ENCODE results near the gene AGRN. TPM values are rescaled to one million over a fixed set of nuclear protein-coding genes. Genes with fewer than 3 reads are reported as not detected.

The AGRN gene
- total RNA-seq, 2 experiments from 2014 or later, result 33.2 to 35.6 TPM

DNA sequence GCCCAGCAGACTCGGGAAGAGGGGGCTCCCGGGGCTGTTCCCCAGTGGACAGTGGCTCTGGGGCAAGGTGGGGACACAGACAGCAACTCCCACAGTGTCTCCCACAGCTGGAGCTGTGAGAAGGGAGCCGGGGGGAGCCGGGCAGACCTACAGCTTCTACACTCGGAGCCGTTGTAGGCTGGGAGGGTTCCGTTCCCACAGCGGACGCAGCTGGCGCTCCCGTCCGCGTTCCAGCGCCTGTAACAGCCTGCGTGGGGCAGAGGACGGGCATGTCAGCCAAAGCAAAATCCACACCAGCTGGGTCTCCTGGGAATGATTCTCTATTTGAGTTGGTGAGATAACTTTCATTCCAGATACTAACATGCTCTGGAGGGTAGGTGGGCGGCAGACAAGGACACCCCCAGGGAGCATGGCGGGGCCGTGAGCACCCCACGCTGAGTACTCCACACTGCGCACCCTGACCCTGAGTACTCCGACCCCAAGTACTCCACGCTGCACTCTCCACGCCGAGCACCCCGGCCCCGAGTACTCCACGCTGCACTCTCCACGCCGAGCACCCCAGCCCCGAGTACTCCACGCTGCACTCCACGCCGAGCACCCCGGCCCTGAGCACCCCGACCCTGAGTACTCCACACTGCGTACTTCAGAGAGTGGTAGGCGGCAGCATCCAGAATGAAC lies 67.6 kb downstream of the AGRN start:
- intact Hi-C loops (cut with micrococcal nuclease), result no loop called here
- H3K27me3 Mint-ChIP-seq, result no peaks in the 10 kb centered on the region
- peaks cover 2% of the 10 kb centered on the region for H3K36me3 Mint-ChIP-seq
- ChIA-PET CTCF (no interaction called here), POLR2A (no interaction called here)
- no peaks in the 10 kb centered on the region for H3K4me1 Mint-ChIP-seq (ENCODE audit: low read depth)
- H3K9me3 Mint-ChIP-seq, result no peaks in the 10 kb centered on the region
- no peak overlapping the region for H3K4me3 Mint-ChIP-seq
- DNase-seq, result peak; percentile 6
- no peak overlapping the region for H3K27ac Mint-ChIP-seq

DNA sequence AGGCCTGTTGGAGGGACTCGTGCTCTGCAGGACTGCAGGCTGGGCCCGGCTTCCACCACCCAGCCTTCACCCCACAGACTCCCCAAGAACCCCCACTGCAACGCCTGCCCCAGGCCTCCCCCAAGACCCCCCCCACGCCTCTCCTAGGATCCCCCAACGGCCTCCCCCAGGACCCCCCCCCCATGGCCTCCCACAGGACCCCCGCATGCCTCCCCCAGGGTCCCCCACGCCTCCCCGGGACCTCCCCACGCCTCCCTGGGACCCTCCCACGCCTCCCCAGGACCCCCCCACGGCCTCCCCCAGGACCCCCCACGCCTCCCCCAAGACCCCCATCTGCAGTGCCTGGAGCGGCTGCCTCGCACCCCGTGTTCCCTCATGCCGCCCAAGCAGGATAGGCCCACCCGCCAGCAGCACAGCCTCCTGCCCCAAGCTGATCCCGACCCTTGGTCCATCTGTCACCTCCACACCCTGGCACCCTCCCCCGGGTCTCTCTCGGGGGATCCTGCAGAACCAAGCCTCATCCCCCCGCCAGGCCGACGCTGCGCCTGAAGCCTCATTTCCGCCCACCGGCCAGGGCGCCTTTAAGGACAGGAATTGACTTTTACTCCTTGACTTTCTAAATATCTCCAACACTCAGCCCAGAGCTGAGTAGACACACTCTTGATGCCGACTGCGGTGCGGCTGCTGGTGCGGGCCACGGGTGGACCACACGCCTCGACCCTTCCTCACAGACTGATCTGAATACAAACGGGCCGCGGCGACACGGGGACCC lies 68.3 kb downstream of the AGRN start:
- peak; percentile 6 for DNase-seq
- intact Hi-C loops (cut with micrococcal nuclease), result no loop called here
- CTCF ChIA-PET, result interaction anchor here (0.8 kb wide), 1 partner anchor 22 kb away, joined by 3 read pairs; no protein-coding TSS in a partner anchor

DNA sequence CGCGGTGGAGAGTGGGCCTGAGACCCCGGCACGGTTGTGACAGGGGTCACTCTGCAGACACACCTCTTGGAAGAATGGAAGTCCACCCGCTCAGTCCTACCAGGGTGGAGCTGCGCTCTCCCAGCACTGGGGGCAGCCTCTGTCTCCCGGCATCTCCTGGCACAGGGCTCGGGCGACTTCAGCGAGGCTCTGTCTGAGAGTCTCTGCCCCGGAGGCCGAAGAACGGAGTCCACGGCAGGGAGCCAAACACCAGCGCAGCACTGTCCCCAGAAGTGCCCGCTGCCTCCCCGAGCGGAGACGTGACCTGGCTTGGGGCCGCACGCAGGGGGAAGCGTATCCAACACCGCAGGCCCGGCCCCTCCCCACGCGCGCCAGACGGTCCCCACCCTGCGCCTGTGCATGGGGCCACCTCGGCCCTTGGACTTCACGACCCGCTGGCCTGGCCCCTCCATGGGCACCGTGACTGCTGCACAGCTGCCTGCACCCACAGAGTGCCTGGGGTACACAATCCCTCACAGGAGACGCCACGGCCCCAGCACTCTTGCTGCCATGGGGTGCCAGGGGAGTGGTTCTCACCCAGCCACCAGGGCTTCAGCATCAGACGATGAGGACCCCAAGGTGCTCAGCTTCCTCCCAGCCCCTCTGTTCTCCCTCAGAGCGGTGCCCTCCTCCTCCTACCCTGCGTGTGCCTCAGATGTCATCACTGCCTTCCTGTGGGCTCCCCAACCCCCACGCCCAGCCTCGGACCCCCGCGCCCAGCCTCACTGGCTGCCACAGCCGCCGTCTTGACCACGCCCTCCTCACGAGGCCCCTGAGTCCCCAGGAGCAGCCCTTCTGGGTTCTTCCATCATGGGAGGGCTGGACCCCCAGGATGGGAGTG lies 69.1 kb downstream of the AGRN start:
- H3K27ac Mint-ChIP-seq, result no peak overlapping the region
- no peaks in the 10 kb centered on the region for H3K36me3 Mint-ChIP-seq
- peak; percentile 8 for DNase-seq
- intact Hi-C loops (cut with micrococcal nuclease), result no loop called here
- H3K9me3 Mint-ChIP-seq, result no peaks in the 10 kb centered on the region
- H3K4me1 Mint-ChIP-seq (ENCODE audit: low read depth), result peaks cover 3% of the 10 kb centered on the region
- ChIA-PET POLR2A (no interaction called here), CTCF (interaction anchor here (0.8 kb wide), 1 partner anchor 21 kb away, joined by 3 read pairs; no protein-coding TSS in a partner anchor)
- no peak overlapping the region for H3K4me3 Mint-ChIP-seq
- H3K27me3 Mint-ChIP-seq, result no peaks in the 10 kb centered on the region

More for the DNA sequence above, 68.3 kb downstream of the AGRN start:
- Mint-ChIP-seq H3K4me1 (ENCODE audit: low read depth) (peaks cover 3% of the 10 kb centered on the region), H3K27me3 (no peaks in the 10 kb centered on the region), H3K9me3 (no peaks in the 10 kb centered on the region), H3K27ac (no peak overlapping the region), H3K4me3 (no peak overlapping the region), H3K36me3 (peaks cover under 1% of the 10 kb centered on the region)
- POLR2A ChIA-PET, result no interaction called here

DNA sequence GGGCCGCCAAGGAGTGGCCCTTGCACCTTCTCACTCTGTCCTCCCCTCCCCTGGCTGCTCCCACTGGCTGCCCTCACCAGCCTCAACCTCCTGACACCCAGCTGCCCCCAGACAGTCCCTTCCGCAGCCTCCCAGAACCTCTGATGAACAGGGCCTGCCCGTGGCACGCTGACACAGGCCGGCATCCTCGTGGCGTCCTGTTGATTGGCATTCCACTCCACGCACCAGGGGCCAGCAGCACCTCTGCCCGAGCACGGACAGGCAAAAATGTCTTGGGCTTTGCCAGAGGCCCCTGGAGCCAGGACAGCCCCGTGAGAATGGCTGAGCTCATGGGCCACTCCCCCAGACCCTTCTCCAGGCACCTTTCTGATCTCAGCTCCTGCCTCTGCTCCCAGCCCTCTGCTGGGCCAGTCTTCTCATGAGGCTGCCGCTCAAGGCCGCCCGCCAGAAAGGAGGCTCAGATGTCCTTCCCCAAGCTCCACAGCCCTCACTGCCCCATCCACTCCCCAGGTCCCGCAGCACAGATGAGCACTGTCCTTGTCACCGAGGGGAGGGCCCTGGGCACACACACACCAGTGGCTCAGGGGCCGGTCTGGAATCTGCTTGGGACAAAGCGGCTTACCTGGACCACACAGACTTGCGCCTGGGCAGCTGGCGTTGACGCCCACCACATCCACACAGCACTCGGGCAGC lies 70.0 kb downstream of the AGRN start:
- intact Hi-C loops (cut with micrococcal nuclease), result no loop called here
- POLR2A ChIA-PET, result no interaction called here
- H3K27ac Mint-ChIP-seq, result no peak overlapping the region
- H3K36me3 Mint-ChIP-seq, result no peaks in the 10 kb centered on the region
- H3K4me1 Mint-ChIP-seq (ENCODE audit: low read depth), result peaks cover 3% of the 10 kb centered on the region
- H3K27me3 Mint-ChIP-seq, result no peaks in the 10 kb centered on the region
- no peak overlapping the region for H3K4me3 Mint-ChIP-seq
- CTCF ChIA-PET, result no interaction called here
- peak; percentile 6 for DNase-seq
- no peaks in the 10 kb centered on the region for H3K9me3 Mint-ChIP-seq

DNA sequence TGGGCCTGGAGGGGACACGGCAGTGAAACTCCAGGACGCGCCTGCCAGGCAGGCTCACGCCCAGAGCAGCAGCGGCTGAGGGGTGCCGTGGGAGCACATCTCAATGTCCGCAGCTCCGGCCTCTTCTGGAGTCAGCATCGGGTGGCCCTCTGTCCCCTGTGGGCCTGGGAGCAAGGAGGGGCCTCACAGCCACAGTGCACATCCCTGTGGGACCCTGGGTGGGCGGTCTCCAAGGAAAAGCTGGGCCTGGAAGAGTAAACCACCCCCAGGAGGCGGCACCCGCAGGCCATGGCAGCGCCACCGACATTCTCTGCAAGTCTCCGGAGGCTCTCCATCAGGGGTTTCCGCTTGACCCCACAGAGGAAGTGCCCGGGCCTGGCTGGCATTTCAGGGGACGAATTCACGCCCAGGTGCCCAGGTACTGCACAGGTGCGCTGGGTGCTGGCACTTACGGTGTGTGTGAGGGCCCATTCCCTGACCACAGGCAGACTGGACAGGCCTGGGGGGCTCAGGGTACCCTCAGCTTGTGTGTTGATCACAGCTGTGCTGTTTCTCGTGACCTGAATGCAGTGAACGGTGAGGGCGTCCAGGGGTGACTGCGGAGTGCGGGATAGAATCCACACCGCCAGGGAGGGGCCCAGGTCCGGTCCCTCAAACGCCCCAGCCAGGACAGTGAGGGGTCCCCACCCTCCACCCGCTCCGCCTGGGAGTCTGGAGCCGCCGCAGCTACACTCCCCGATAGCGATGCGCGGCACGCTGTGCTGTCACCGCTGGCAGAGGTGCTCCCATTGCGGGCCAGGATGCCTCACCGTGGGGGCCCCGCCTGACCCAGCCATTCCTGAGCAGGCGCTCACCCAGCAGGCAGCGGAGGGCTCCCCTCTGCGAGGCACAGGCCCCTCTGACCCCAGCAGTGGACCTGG lies 70.8 kb downstream of the AGRN start:
- POLR2A ChIA-PET, result no interaction called here
- no peak overlapping the region for H3K27ac Mint-ChIP-seq

DNA sequence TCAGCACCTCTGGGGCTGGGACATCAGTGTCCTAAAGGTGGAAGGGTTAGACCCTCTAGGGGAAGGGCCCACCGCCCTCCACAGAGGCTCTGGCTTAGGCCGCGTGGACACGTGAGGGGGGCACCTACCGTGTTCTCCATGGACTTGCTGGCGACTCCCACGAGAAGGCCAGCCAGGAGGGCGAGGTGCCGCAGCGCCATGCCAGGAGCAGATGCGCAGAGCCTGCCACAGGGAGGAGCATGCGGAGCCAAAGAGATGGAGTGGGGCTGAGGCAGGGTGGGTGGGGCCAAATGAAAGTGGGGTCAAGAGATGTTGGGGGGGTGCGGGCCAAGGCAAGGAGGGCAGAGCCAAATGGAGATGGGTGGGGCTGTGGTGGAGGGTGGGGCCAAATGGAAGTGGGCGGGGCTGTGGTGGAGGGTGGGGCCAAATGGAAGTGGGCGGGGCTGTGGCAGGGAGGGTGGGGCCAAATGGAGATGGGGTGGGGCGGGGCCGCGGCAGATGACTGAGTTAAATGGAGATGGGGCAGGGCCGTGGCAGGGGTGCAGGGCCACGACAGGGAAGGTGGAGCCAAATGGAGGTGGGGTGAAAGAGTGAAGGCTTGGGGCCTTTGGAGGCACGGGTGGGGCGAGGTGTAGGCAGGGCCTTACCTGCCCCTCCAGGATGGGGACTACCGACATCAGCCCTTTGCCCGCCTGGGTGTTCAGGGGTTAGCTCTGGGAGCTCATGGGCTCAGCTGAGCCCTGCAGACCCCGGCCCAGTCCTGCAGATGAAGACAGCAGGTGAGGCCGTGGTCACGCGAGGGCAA lies 71.6 kb downstream of the AGRN start:
- intact Hi-C loops (cut with micrococcal nuclease), result no loop called here
- DNase-seq, result peak; percentile 35
- Mint-ChIP-seq H3K36me3 (no peaks in the 10 kb centered on the region), H3K4me3 (no peak overlapping the region), H3K4me1 (ENCODE audit: low read depth) (peaks cover 3% of the 10 kb centered on the region), H3K9me3 (no peaks in the 10 kb centered on the region), H3K27me3 (no peaks in the 10 kb centered on the region), H3K27ac (no peak overlapping the region)
- ChIA-PET POLR2A (interaction anchor here (0.7 kb wide), 1 partner anchor 80 kb away, joined by 3 read pairs; no protein-coding TSS in a partner anchor), CTCF (no interaction called here)

More for the DNA sequence above, 70.8 kb downstream of the AGRN start:
- H3K4me1 Mint-ChIP-seq (ENCODE audit: low read depth), result peaks cover 3% of the 10 kb centered on the region
- H3K4me3 Mint-ChIP-seq, result no peak overlapping the region
- H3K27me3 Mint-ChIP-seq, result no peaks in the 10 kb centered on the region
- intact Hi-C loops (cut with micrococcal nuclease), result no loop called here
- H3K36me3 Mint-ChIP-seq, result no peaks in the 10 kb centered on the region
- CTCF ChIA-PET, result no interaction called here
- H3K9me3 Mint-ChIP-seq, result no peaks in the 10 kb centered on the region
- DNase-seq, result peak; percentile 6

DNA sequence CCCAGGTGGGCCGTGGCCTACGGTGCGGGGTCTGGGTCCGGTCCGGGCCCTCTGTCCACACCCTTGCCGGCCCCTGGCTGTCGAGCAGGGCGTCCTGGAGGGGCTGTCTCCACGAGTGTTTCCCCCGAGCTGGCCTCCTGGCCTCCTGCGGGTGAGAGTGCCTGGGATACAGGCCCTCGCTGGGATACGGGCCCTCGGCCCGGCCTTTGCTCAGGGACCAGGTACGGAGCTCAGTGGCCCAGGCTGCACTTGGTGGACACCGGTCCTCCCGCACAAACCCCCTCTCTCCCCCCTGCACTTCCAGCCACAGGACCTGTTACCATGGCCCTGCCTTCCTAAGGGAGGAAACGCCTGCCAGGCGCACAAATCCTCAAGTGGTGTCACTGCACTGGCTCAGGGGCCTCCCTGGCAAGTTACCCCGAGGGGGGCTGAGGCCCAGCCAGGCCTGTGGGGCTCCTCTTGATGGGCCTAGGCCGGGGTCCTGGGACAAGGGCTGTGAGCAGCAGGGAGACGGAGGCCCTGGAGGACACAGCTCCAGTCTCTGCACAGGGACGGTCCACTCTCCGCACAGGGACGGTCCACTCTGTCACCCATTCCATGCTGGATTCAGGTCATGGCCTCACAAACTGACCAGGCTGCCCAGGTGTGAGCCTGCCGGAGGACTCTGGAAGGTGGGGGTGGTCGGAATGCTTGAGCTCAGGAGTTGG lies 72.4 kb downstream of the AGRN start:
- DNase-seq, result peak; percentile 7
- ChIA-PET CTCF (no interaction called here), POLR2A (interaction anchor here (0.7 kb wide), 1 partner anchor 80 kb away, joined by 3 read pairs; no protein-coding TSS in a partner anchor)
- intact Hi-C loops (cut with micrococcal nuclease), result no loop called here
- H3K36me3 Mint-ChIP-seq, result no peaks in the 10 kb centered on the region
- no peak overlapping the region for H3K4me3 Mint-ChIP-seq
- no peaks in the 10 kb centered on the region for H3K9me3 Mint-ChIP-seq
- no peaks in the 10 kb centered on the region for H3K27me3 Mint-ChIP-seq
- peaks cover 3% of the 10 kb centered on the region for H3K4me1 Mint-ChIP-seq (ENCODE audit: low read depth)
- no peak overlapping the region for H3K27ac Mint-ChIP-seq

DNA sequence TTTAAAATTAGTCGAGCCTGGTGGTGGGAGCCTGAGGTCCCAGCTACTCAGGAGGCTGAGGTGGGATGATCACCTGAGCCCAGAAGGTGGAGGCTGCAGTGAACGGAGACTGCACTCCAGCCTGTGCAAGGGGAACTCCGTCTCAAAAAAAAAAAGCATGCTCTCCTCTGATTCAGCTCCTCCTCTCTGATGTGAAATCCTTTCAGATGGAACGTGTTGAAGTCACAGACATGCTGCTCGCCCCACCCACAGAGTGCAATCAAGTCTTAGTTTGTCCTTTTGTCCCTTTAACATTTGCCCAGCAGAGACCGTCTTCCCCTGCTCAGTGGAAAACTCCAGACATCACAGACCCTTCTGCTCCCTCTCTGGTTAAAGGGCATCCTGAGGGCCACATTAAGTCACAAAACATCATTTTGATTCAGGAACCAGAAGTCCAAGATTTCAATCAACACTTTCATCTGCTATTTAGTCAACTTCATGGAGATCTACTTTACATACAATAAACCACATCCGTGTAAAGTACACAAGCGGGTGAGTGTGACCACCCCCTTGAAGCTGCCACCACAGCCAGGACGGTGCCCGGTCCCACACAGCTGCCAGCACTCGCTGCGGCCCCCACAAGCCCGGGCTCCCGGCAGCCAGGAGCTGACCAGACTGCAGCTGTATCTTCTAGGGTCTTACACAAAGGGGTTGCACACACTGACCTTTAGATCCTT lies 73.1 kb downstream of the AGRN start:
- POLR2A ChIA-PET, result no interaction called here
- Mint-ChIP-seq H3K4me1 (ENCODE audit: low read depth) (peaks cover 9% of the 10 kb centered on the region), H3K36me3 (no peaks in the 10 kb centered on the region), H3K27me3 (no peaks in the 10 kb centered on the region), H3K27ac (peak overlapping the region; percentile 14), H3K4me3 (no peak overlapping the region), H3K9me3 (peaks cover 3% of the 10 kb centered on the region)
- intact Hi-C loops (cut with micrococcal nuclease), result no loop called here
- CTCF ChIA-PET, result interaction anchor here (1.6 kb wide), 1 partner anchor 29 kb away, joined by 4 read pairs; no protein-coding TSS in a partner anchor
- peak; percentile 14 for DNase-seq

DNA sequence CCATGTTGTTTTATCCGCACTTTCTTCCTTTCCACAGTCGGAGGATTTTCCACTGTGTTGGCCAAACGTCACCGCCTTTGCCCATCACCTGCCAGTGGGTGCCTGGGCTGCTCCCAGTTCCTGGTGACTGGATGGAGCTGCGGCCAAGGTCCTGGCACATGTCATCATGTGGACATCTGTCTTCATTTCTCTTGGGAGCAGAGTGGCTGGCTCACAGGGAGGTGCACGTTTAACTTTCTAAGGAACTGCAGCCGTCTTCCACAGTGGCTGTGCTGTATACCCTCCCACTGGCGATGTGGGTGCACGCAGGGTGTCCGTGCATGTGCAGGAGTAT lies 73.7 kb downstream of the AGRN start:
- Mint-ChIP-seq H3K27ac (no peak overlapping the region), H3K4me3 (no peak overlapping the region), H3K9me3 (peaks cover 7% of the 10 kb centered on the region), H3K36me3 (peaks cover 3% of the 10 kb centered on the region), H3K27me3 (no peaks in the 10 kb centered on the region), H3K4me1 (ENCODE audit: low read depth) (peaks cover 14% of the 10 kb centered on the region)
- no peak for DNase-seq
- ChIA-PET CTCF (interaction anchor here (1.6 kb wide), 1 partner anchor 28 kb away, joined by 4 read pairs; no protein-coding TSS in a partner anchor), POLR2A (no interaction called here)
- intact Hi-C loops (cut with micrococcal nuclease), result no loop called here

DNA sequence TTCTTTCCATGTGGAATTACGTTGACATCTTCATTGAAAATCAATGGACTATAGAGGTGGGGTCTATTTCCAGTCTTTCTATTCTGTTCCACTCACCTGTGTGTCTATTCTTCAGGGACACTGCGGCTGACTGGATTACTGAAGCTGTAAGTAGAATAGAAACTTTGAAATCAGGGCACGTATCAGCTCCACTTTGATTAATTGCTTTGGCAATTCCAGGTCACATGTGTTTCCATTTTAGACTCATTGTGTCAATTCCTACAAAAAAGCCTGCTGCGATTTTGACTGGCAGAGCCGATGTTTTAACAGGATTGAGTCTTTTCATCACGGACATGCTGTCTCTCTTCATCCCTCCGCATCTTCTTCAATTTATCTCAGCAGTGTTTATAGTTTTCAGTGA lies 75.1 kb downstream of the AGRN start:
- ChIA-PET POLR2A (no interaction called here), CTCF (interaction anchor here (1.5 to 1.6 kb wide), 2 partner anchors 27 to 28 kb away, joined by 3 to 4 read pairs; no protein-coding TSS in a partner anchor)
- H3K4me1 Mint-ChIP-seq (ENCODE audit: low read depth), result peaks cover 28% of the 10 kb centered on the region
- intact Hi-C loops (cut with micrococcal nuclease), result no loop called here
- H3K4me3 Mint-ChIP-seq, result no peak overlapping the region
- no peak for DNase-seq
- no peak overlapping the region for H3K27ac Mint-ChIP-seq
- H3K9me3 Mint-ChIP-seq, result peaks cover 21% of the 10 kb centered on the region
- peaks cover 3% of the 10 kb centered on the region for H3K27me3 Mint-ChIP-seq
- H3K36me3 Mint-ChIP-seq, result peaks cover 15% of the 10 kb centered on the region

Measured in activated CD4-positive, alpha-beta memory T cell treated with anti-CD3 and anti-CD28 coated beads for 36 hours (primary cell).